HG02798 (cell line): ENCODE data around the gene MEIOSIN.

Experiments
- ATAC-seq: cut with Tn5 transposase; IDR thresholded peaks from one replicate; pipeline ENCODE4 v1.9.1; 2021; ENCODE audit warnings: mild to moderate bottlenecking; ENCODE audit not compliant: unreplicated experiment, poor library complexity

The MEIOSIN gene

GRCh38 chr19:45763691-45764294, 30.6 kb downstream of the MEIOSIN start:
- no peak for ATAC-seq

- ATAC-seq = no peak
Measured at GRCh38 chr19:45764475-45764874, 31.2 kb downstream of the MEIOSIN start.

GRCh38 chr19:45764945-45765701, 31.9 kb downstream of the MEIOSIN start:
- ATAC-seq = no peak

- no peak for ATAC-seq
Measured at GRCh38 chr19:45765702-45766295, 32.6 kb downstream of the MEIOSIN start.

GRCh38 chr19:45766296-45766868, 33.1 kb downstream of the MEIOSIN start:
- no peak for ATAC-seq

- no peak for ATAC-seq
Measured at GRCh38 chr19:45766869-45767346, 33.7 kb downstream of the MEIOSIN start.

GRCh38 chr19:45767410-45767880, 34.2 kb downstream of the MEIOSIN start:
- no peak for ATAC-seq

GRCh38 chr19:45767881-45768654, 34.8 kb downstream of the MEIOSIN start:
- ATAC-seq = no peak

- ATAC-seq = no peak
Measured at GRCh38 chr19:45768655-45768983, 35.4 kb downstream of the MEIOSIN start.

- peak; percentile 77 for ATAC-seq
Measured at GRCh38 chr19:45768984-45769782, 35.9 kb downstream of the MEIOSIN start, which contains the start of gene SIX5. SIX5 (minus strand) TSS chr19:45769252; CDS start chr19:45768844, 408 bp downstream.

- ATAC-seq = no peak
Measured at GRCh38 chr19:45769821-45770191, 36.6 kb downstream of the MEIOSIN start.

GRCh38 chr19:45770192-45771101, 37.2 kb downstream of the MEIOSIN start:
- peak; percentile 52 for ATAC-seq

GRCh38 chr19:45771311-45771933, 38.2 kb downstream of the MEIOSIN start:
- ATAC-seq = no peak

GRCh38 chr19:45772130-45772840, 39.0 kb downstream of the MEIOSIN start:
- no peak for ATAC-seq

- no peak for ATAC-seq
Measured at GRCh38 chr19:45772912-45773311, 39.7 kb downstream of the MEIOSIN start.

- no peak for ATAC-seq
Measured at GRCh38 chr19:45773384-45773783, 40.1 kb downstream of the MEIOSIN start.

GRCh38 chr19:45774765-45775164, 41.5 kb downstream of the MEIOSIN start:
- ATAC-seq = no peak
